ENCODE data around the gene MYOZ1.

GRCh38 chr10:73625004-73625883, 16.0 kb downstream of the MYOZ1 start:
- no peak for TF ChIP-seq POLR2A (IDR thresholded peaks at IDR 0.05; ENCODE audit: low read length)
- TF ChIP-seq GATA1 (IDR thresholded peaks at IDR 0.05; ENCODE audit: low read depth, low read length) = no peak

Data from erythroblast (primary cell).